Astrocyte (in vitro differentiated cells and primary cell): ENCODE results near the gene MYH11. TPM values are rescaled to one million over a fixed set of nuclear protein-coding genes. Genes with fewer than 3 reads are reported as not detected.

Source experiments
- DNase-seq: peaks from one replicate; pipeline ENCODE4 v3.0.0-alpha.2; 2010; ENCODE audit warnings: low read depth
- FAIRE-seq: peaks from 2 replicates; lab custom pipeline; 2011; peaks lifted over from hg19 to GRCh38; lab: Jason Lieb, UNC
- H2AFZ ChIP-seq: 2 replicates; pipeline ENCODE4 v1.6.0; 2012; ENCODE audit warnings: low read depth, low read length, inconsistent platforms
- H3K27ac ChIP-seq: 2 replicates; pipeline ENCODE4 v1.5.1; 2011; ENCODE audit warnings: low read depth, low read length, inconsistent platforms
- H3K27me3 ChIP-seq: 2 replicates; pipeline ENCODE4 v1.6.0; 2011; ENCODE audit warnings: low read length, inconsistent platforms; ENCODE audit not compliant: insufficient read depth
- H3K36me3 ChIP-seq: 2 replicates; pipeline ENCODE4 v1.5.1; 2011; ENCODE audit warnings: low read length, inconsistent platforms; ENCODE audit not compliant: insufficient read depth
- H3K4me1 ChIP-seq: 2 replicates; pipeline ENCODE4 v1.5.1; 2011; ENCODE audit warnings: low read length, inconsistent platforms; ENCODE audit not compliant: insufficient read depth
- H3K4me2 ChIP-seq: 2 replicates; pipeline ENCODE4 v1.6.0; 2012; ENCODE audit warnings: low read length, inconsistent platforms
- H3K4me3 ChIP-seq: 2 replicates; pipeline ENCODE4 v1.5.1; 2011; ENCODE audit warnings: low read depth, mild to moderate bottlenecking, low read length, inconsistent platforms; ENCODE audit not compliant: insufficient read depth
- H3K79me2 ChIP-seq: 2 replicates; pipeline ENCODE4 v1.6.0; 2012; ENCODE audit warnings: mild to moderate bottlenecking, low read length, inconsistent platforms; ENCODE audit not compliant: insufficient read depth
- H3K9ac ChIP-seq: 2 replicates; pipeline ENCODE4 v1.6.0; 2012; ENCODE audit warnings: mild to moderate bottlenecking, low read length, inconsistent platforms
- H3K9me3 ChIP-seq: 2 replicates; pipeline ENCODE4 v1.5.1; 2012; ENCODE audit warnings: low read depth, mild to moderate bottlenecking, low read length, inconsistent platforms; ENCODE audit not compliant: insufficient read depth
- H4K20me1 ChIP-seq: 2 replicates; pipeline ENCODE4 v1.6.0; 2012; ENCODE audit warnings: low read length, inconsistent platforms; ENCODE audit not compliant: insufficient read depth
- H3K27ac Mint-ChIP-seq: one replicate; pipeline ENCODE4 v1.8.0; 2021; ENCODE audit warnings: mild to moderate bottlenecking, mixed read lengths; ENCODE audit not compliant: unreplicated experiment
- H3K27me3 Mint-ChIP-seq: one replicate; pipeline ENCODE4 v1.8.0; 2021; ENCODE audit warnings: low read depth, mixed read lengths; ENCODE audit not compliant: unreplicated experiment
- H3K36me3 Mint-ChIP-seq: one replicate; pipeline ENCODE4 v1.8.0; 2021; ENCODE audit warnings: low read depth, mixed read lengths; ENCODE audit not compliant: unreplicated experiment
- H3K4me1 Mint-ChIP-seq: one replicate; pipeline ENCODE4 v1.8.0; 2021; ENCODE audit warnings: low read depth, mixed read lengths; ENCODE audit not compliant: unreplicated experiment
- H3K4me3 Mint-ChIP-seq: one replicate; pipeline ENCODE4 v1.8.0; 2021; ENCODE audit warnings: mild to moderate bottlenecking, moderate library complexity, mixed read lengths; ENCODE audit not compliant: unreplicated experiment
- H3K9me3 Mint-ChIP-seq: one replicate; pipeline ENCODE4 v1.8.0; 2021; ENCODE audit warnings: mild to moderate bottlenecking, mixed read lengths; ENCODE audit not compliant: unreplicated experiment
- EZH2 ChIP-seq: IDR thresholded peaks from 2 replicates; pipeline ENCODE4 v1.6.1; 2012; ENCODE audit warnings: mild to moderate bottlenecking, low read length, inconsistent platforms; ENCODE audit not compliant: insufficient read depth
- total RNA-seq: library from RNA; stranded (reverse); gene quantifications from 2 replicates; pipeline ENCODE4 v1.2.1, GENCODE V29; 2021
- TF ChIP-seq, protein P1 (sequence below): IDR thresholded peaks from 2 replicates; pipeline ENCODE4 v1.5.1; 2011; ENCODE audit warnings: low read depth, mild to moderate bottlenecking, inconsistent platforms, low read length, moderate library complexity; ENCODE audit not compliant: insufficient read depth

Gene MYH11
- total RNA-seq, 1 donor from 2014 or later, result 1.0 TPM

GRCh38 chr16:15772579-15773293 lies 84.1 kb downstream of the MYH11 start:
- Histone ChIP-seq H3K27me3 (peaks cover 20% of the 10 kb centered on the region), H3K36me3 (no peaks in the 10 kb centered on the region), H3K79me2 (no peaks in the 10 kb centered on the region), H2AFZ (no peak overlapping the region), H3K27ac (no peak overlapping the region), H3K9ac (no peak overlapping the region), H3K4me3 (no peak overlapping the region), H3K9me3 (no peaks in the 10 kb centered on the region), H3K4me1 (peaks cover 8% of the 10 kb centered on the region), H4K20me1 (no peaks in the 10 kb centered on the region), H3K4me2 (no peak overlapping the region)
- TF ChIP-seq, protein P1, sequence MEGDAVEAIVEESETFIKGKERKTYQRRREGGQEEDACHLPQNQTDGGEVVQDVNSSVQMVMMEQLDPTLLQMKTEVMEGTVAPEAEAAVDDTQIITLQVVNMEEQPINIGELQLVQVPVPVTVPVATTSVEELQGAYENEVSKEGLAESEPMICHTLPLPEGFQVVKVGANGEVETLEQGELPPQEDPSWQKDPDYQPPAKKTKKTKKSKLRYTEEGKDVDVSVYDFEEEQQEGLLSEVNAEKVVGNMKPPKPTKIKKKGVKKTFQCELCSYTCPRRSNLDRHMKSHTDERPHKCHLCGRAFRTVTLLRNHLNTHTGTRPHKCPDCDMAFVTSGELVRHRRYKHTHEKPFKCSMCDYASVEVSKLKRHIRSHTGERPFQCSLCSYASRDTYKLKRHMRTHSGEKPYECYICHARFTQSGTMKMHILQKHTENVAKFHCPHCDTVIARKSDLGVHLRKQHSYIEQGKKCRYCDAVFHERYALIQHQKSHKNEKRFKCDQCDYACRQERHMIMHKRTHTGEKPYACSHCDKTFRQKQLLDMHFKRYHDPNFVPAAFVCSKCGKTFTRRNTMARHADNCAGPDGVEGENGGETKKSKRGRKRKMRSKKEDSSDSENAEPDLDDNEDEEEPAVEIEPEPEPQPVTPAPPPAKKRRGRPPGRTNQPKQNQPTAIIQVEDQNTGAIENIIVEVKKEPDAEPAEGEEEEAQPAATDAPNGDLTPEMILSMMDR, result no peak
- TF ChIP-seq EZH2, result no peak
- Mint-ChIP-seq H3K27me3 (peaks cover 28% of the 10 kb centered on the region), H3K4me3 (no peak overlapping the region), H3K27ac (no peak overlapping the region), H3K9me3 (peaks cover 2% of the 10 kb centered on the region), H3K36me3 (no peaks in the 10 kb centered on the region), H3K4me1 (peaks cover 3% of the 10 kb centered on the region)
- FAIRE-seq (no peak), DNase-seq (no peak)

- Mint-ChIP-seq H3K27me3 (peaks cover 26% of the 10 kb centered on the region), H3K36me3 (no peaks in the 10 kb centered on the region), H3K4me3 (no peak overlapping the region), H3K4me1 (peaks cover 3% of the 10 kb centered on the region), H3K9me3 (peaks cover 4% of the 10 kb centered on the region), H3K27ac (no peak overlapping the region)
- H3K9ac ChIP-seq, result no peak overlapping the region
- no peaks in the 10 kb centered on the region for H3K79me2 ChIP-seq
- H3K4me1 ChIP-seq, result peaks cover 8% of the 10 kb centered on the region
- DNase-seq, result no peak
- no peak overlapping the region for H2AFZ ChIP-seq
- no peak for FAIRE-seq
- no peaks in the 10 kb centered on the region for H3K36me3 ChIP-seq
- H3K27me3 ChIP-seq, result peaks cover 18% of the 10 kb centered on the region
- no peak overlapping the region for H3K4me3 ChIP-seq
- H4K20me1 ChIP-seq, result no peaks in the 10 kb centered on the region
- TF ChIP-seq, protein P1, result no peak
- TF ChIP-seq EZH2, result no peak
- no peaks in the 10 kb centered on the region for H3K9me3 ChIP-seq
- no peak overlapping the region for H3K27ac ChIP-seq
- no peak overlapping the region for H3K4me2 ChIP-seq
Measured at GRCh38 chr16:15771694-15772093, 85.1 kb downstream of the MYH11 start.

DNA sequence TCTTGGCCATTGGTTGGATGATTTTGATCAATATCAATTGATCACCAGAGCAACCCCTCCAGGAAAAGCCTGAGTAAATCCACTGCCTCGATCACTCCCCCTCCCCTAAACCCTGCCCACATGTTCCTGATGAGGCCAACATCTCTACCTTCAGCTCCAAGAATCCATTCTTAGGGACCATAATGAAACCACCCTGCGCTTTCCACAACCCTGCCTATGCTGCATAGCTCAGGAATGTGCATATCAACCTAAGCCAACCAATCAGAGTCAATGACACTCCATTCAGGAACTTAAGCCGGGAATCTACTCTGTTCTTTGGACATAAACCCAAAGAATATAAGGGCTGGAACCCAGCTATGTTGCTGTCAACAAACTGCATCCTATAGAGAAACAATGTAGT lies 86.3 kb downstream of the MYH11 start:
- Histone ChIP-seq H3K9me3 (no peaks in the 10 kb centered on the region), H3K4me3 (no peak overlapping the region), H3K36me3 (no peaks in the 10 kb centered on the region), H3K27me3 (peaks cover 9% of the 10 kb centered on the region), H3K4me2 (peak overlapping the region; percentile 42), H3K4me1 (peaks cover 8% of the 10 kb centered on the region), H3K27ac (no peak overlapping the region), H4K20me1 (no peaks in the 10 kb centered on the region), H3K79me2 (no peaks in the 10 kb centered on the region), H2AFZ (no peak overlapping the region), H3K9ac (no peak overlapping the region)
- Mint-ChIP-seq H3K27ac (no peak overlapping the region), H3K4me1 (peaks cover 3% of the 10 kb centered on the region), H3K27me3 (peaks cover 14% of the 10 kb centered on the region), H3K4me3 (no peak overlapping the region), H3K9me3 (peaks cover 4% of the 10 kb centered on the region), H3K36me3 (no peaks in the 10 kb centered on the region)
- FAIRE-seq (no peak), DNase-seq (peak; percentile 61)
- TF ChIP-seq EZH2, result no peak
- TF ChIP-seq, protein P1, result no peak
